H9 (cell line): ENCODE data around the gene ADAMTS6. TPM values are rescaled to one million over a fixed set of nuclear protein-coding genes. Genes with fewer than 3 reads are reported as not detected.

Experiments
- DNase-seq: peaks from one replicate; pipeline ENCODE4 v3.0.0-alpha.2; 2017
- H2AFZ ChIP-seq: one replicate; pipeline ENCODE4 v1.6.1; 2013; ENCODE audit warnings: mild to moderate bottlenecking, low read length, control low read depth, moderate library complexity
- H2AK5ac ChIP-seq: 2 replicates; pipeline ENCODE4 v1.6.1; 2013; ENCODE audit warnings: low read length, control low read depth, mixed read lengths; ENCODE audit not compliant: insufficient read length
- H2BK120ac ChIP-seq: one replicate; pipeline ENCODE4 v1.6.1; 2013; ENCODE audit warnings: low read depth, mild to moderate bottlenecking, low read length, control low read depth, inconsistent platforms; ENCODE audit not compliant: poor library complexity, severe bottlenecking
- H2BK12ac ChIP-seq: 2 replicates; pipeline ENCODE4 v1.6.1; 2013; ENCODE audit warnings: low read length, control low read depth, mixed read lengths, low read depth; ENCODE audit not compliant: insufficient read length
- H2BK15ac ChIP-seq: 2 replicates; pipeline ENCODE4 v1.6.1; 2013; ENCODE audit warnings: low read depth, low read length, control low read depth
- H2BK20ac ChIP-seq: one replicate; pipeline ENCODE4 v1.6.1; 2013; ENCODE audit warnings: low read depth, mild to moderate bottlenecking, low read length, control low read depth, inconsistent platforms; ENCODE audit not compliant: poor library complexity, severe bottlenecking
- H2BK5ac ChIP-seq: 2 replicates; pipeline ENCODE4 v1.6.1; 2013; ENCODE audit warnings: low read length, control low read depth, mixed read lengths; ENCODE audit not compliant: insufficient read length
- H3K14ac ChIP-seq: 2 replicates; pipeline ENCODE4 v1.6.1; 2013; ENCODE audit warnings: low read length, control low read depth; ENCODE audit not compliant: insufficient read depth
- H3K18ac ChIP-seq: 2 replicates; pipeline ENCODE4 v1.6.1; 2013; ENCODE audit warnings: low read depth, mild to moderate bottlenecking, mixed read lengths, low read length, control low read depth; ENCODE audit not compliant: insufficient read length
- H3K23ac ChIP-seq: 2 replicates; pipeline ENCODE4 v1.6.1; 2013; ENCODE audit warnings: low read length, control low read depth, mixed read lengths, low read depth; ENCODE audit not compliant: insufficient read length
- H3K23me2 ChIP-seq: 2 replicates; pipeline ENCODE4 v1.6.1; 2013; ENCODE audit warnings: low read depth, mild to moderate bottlenecking, mixed read lengths, low read length, control low read depth; ENCODE audit not compliant: insufficient read length, poor library complexity, severe bottlenecking
- H3K27ac ChIP-seq: 2 replicates; pipeline ENCODE4 v1.5.1; 2013; ENCODE audit warnings: low read length, control low read depth, mixed read lengths, low read depth; ENCODE audit not compliant: insufficient read length
- H3K27me3 ChIP-seq: 2 replicates; pipeline ENCODE4 v1.6.1; 2013; ENCODE audit warnings: low read length, control low read depth, inconsistent platforms; ENCODE audit not compliant: insufficient read depth
- H3K4ac ChIP-seq: 2 replicates; pipeline ENCODE4 v1.6.1; 2013; ENCODE audit warnings: low read depth, mild to moderate bottlenecking, control low read depth, inconsistent platforms, low read length, moderate library complexity
- H3K4me1 ChIP-seq: 2 replicates; pipeline ENCODE4 v1.6.1; 2013; ENCODE audit warnings: low read length, control low read depth, inconsistent platforms; ENCODE audit not compliant: insufficient read depth
- H3K4me2 ChIP-seq: 2 replicates; pipeline ENCODE4 v1.6.1; 2013; ENCODE audit warnings: low read length, control low read depth, mixed read lengths; ENCODE audit not compliant: insufficient read length, insufficient read depth
- H3K56ac ChIP-seq: 2 replicates; pipeline ENCODE4 v1.6.1; 2013; ENCODE audit warnings: low read depth, mild to moderate bottlenecking, mixed read lengths, low read length, control low read depth; ENCODE audit not compliant: insufficient read length
- H3K79me1 ChIP-seq: 2 replicates; pipeline ENCODE4 v1.6.1; 2013; ENCODE audit warnings: low read depth, mild to moderate bottlenecking, moderate library complexity, low read length, control low read depth, inconsistent platforms; ENCODE audit not compliant: insufficient read depth, poor library complexity, severe bottlenecking
- H3K79me2 ChIP-seq: 2 replicates; pipeline ENCODE4 v1.6.1; 2013; ENCODE audit warnings: low read length, control low read depth, inconsistent platforms; ENCODE audit not compliant: insufficient read depth
- H3K9ac ChIP-seq: 2 replicates; pipeline ENCODE4 v1.6.1; 2013; ENCODE audit warnings: low read length, control low read depth, mixed read lengths; ENCODE audit not compliant: insufficient read length; ENCODE audit errors: extremely low read depth
- H3K9me3 ChIP-seq: one replicate; pipeline ENCODE4 v1.6.1; 2013; ENCODE audit warnings: low read depth, low read length, inconsistent platforms; ENCODE audit not compliant: control insufficient read depth
- H3T11ph ChIP-seq: one replicate; pipeline ENCODE4 v1.6.1; 2013; ENCODE audit warnings: mild to moderate bottlenecking, low read length, control low read depth, inconsistent platforms
- H4K20me1 ChIP-seq: one replicate; pipeline ENCODE4 v1.6.1; 2013; ENCODE audit not compliant: control insufficient read depth, insufficient read length, insufficient read depth
- H4K5ac ChIP-seq: 2 replicates; pipeline ENCODE4 v1.6.1; 2013; ENCODE audit warnings: low read depth, mild to moderate bottlenecking, mixed read lengths, low read length, control low read depth; ENCODE audit not compliant: insufficient read length
- H4K8ac ChIP-seq: replicated peaks from 2 replicates; pipeline ENCODE4 v1.6.1; 2013; ENCODE audit warnings: low read length, control low read depth, mixed read lengths, low read depth; ENCODE audit not compliant: insufficient read length
- H4K91ac ChIP-seq: 2 replicates; pipeline ENCODE4 v1.6.1; 2013; ENCODE audit warnings: low read depth, mild to moderate bottlenecking, moderate library complexity, mixed read lengths, low read length, control low read depth; ENCODE audit not compliant: insufficient read length
- H3K27ac Mint-ChIP-seq, 3 experiments: 2 replicates in 2 of 3; 3 replicates in 1 of 3; pipeline ENCODE4 v1.8.0; 2020 to 2021; ENCODE audit warnings: mixed read lengths in 3 of 3, mild to moderate bottlenecking in 1 of 3, moderate library complexity in 1 of 3
- H3K27me3 Mint-ChIP-seq: 2 replicates; pipeline ENCODE4 v1.8.0; 2021; ENCODE audit warnings: low read depth, mild to moderate bottlenecking, moderate library complexity, mixed read lengths
- H3K36me3 Mint-ChIP-seq, 3 experiments: 2 replicates in 2 of 3; 3 replicates in 1 of 3; pipeline ENCODE4 v1.8.0; 2020 to 2021; ENCODE audit warnings: low read depth in 3 of 3, mixed read lengths in 3 of 3; ENCODE audit not compliant: insufficient read depth in 1 of 3
- H3K4me1 Mint-ChIP-seq, 2 experiments: 2 replicates each; pipeline ENCODE4 v1.8.0; 2020; ENCODE audit warnings: mixed read lengths in 2 of 2
- H3K4me3 Mint-ChIP-seq, 2 experiments: 2 replicates in 1 of 2; 3 replicates in 1 of 2; pipeline ENCODE4 v1.8.0; 2020 to 2021; ENCODE audit warnings: mild to moderate bottlenecking in 2 of 2, mixed read lengths in 2 of 2, moderate library complexity in 1 of 2
- H3K9me3 Mint-ChIP-seq, 2 experiments: 2 replicates in 1 of 2; 3 replicates in 1 of 2; pipeline ENCODE4 v1.8.0; 2020; ENCODE audit warnings: mild to moderate bottlenecking in 2 of 2, mixed read lengths in 2 of 2, moderate library complexity in 1 of 2
- WGBS: extraction: QIAGEN DNeasy Blood & Tissue Kit; methylation state at CpG from one replicate; pipeline ENCODE4 v1.1.7; 2013; ENCODE audit warnings: missing lambda C conversion rate, low lambda C conversion rate, mixed read lengths; ENCODE audit not compliant: insufficient read length; ENCODE audit errors: extremely low coverage; 5-methylcytosine and 5-hydroxymethylcytosine counted together
- total RNA-seq: library from RNA; stranded (reverse); gene quantifications from 2 replicates; pipeline ENCODE4 v1.2.1, GENCODE V29; 2021
- TF ChIP-seq, protein P1 (sequence below): fragments of 200-600 bp; sonication (generic); conservative IDR thresholded peaks from 3 replicates; pipeline ENCODE4 v1.8.0; 2021; ENCODE audit warnings: antibody characterized with exemption, mild to moderate bottlenecking

The ADAMTS6 gene
- total RNA-seq, 1 experiment from 2014 or later = 0.33 TPM

- Mint-ChIP-seq H3K36me3 (peaks cover 0 to 4% (median 0%) of the 10 kb centered on the region in 3 experiments; a peak in 1 of 7 replicates), H3K9me3 (peaks cover 0 to 1% of the 10 kb centered on the region in 2 experiments; a peak in 1 of 5 replicates), H3K27me3 (no peaks in the 10 kb centered on the region), H3K4me3 (no peak overlapping the region), H3K27ac (no peak overlapping the region), H3K4me1 (no peaks in the 10 kb centered on the region)
- no peaks in the 10 kb centered on the region for H3K4me1 ChIP-seq
- H3K27me3 ChIP-seq = no peaks in the 10 kb centered on the region
- no peak overlapping the region for H3T11ph ChIP-seq
- H3K9ac ChIP-seq = no peak overlapping the region
- no peak overlapping the region for H3K56ac ChIP-seq
- no peak overlapping the region for H2BK20ac ChIP-seq
- H3K23me2 ChIP-seq = no peaks in the 10 kb centered on the region
- DNase-seq = no peak
- H2AFZ ChIP-seq = no peak overlapping the region
- no peaks in the 10 kb centered on the region for H3K79me1 ChIP-seq
- no peak overlapping the region for H2BK5ac ChIP-seq
- H2BK12ac ChIP-seq = no peak overlapping the region
- no peak overlapping the region for H4K91ac ChIP-seq
- H3K4ac ChIP-seq = no peak overlapping the region
- no peaks in the 10 kb centered on the region for H3K9me3 ChIP-seq
- H2AK5ac ChIP-seq = no peak overlapping the region
- H2BK15ac ChIP-seq = no peak overlapping the region
- no peak overlapping the region for H2BK120ac ChIP-seq
- H4K5ac ChIP-seq = no peak overlapping the region
- no peaks in the 10 kb centered on the region for H4K20me1 ChIP-seq
- H4K8ac ChIP-seq = no peak overlapping the region
- H3K18ac ChIP-seq = no peak overlapping the region
- H3K27ac ChIP-seq = no peak overlapping the region
- no peak overlapping the region for H3K14ac ChIP-seq
- no peak overlapping the region for H3K23ac ChIP-seq
- WGBS = no CpG with 5 or more reads among the region's 2 CpGs
- no peaks in the 10 kb centered on the region for H3K79me2 ChIP-seq
- TF ChIP-seq, protein P1, sequence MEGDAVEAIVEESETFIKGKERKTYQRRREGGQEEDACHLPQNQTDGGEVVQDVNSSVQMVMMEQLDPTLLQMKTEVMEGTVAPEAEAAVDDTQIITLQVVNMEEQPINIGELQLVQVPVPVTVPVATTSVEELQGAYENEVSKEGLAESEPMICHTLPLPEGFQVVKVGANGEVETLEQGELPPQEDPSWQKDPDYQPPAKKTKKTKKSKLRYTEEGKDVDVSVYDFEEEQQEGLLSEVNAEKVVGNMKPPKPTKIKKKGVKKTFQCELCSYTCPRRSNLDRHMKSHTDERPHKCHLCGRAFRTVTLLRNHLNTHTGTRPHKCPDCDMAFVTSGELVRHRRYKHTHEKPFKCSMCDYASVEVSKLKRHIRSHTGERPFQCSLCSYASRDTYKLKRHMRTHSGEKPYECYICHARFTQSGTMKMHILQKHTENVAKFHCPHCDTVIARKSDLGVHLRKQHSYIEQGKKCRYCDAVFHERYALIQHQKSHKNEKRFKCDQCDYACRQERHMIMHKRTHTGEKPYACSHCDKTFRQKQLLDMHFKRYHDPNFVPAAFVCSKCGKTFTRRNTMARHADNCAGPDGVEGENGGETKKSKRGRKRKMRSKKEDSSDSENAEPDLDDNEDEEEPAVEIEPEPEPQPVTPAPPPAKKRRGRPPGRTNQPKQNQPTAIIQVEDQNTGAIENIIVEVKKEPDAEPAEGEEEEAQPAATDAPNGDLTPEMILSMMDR = no peak
- no peak overlapping the region for H3K4me2 ChIP-seq
Observed at GRCh38 chr5:65411356-65411755, 70.4 kb downstream of the ADAMTS6 start.
